ENCODE measurements around the gene EFEMP1.

EFEMP1 gene

DNA sequence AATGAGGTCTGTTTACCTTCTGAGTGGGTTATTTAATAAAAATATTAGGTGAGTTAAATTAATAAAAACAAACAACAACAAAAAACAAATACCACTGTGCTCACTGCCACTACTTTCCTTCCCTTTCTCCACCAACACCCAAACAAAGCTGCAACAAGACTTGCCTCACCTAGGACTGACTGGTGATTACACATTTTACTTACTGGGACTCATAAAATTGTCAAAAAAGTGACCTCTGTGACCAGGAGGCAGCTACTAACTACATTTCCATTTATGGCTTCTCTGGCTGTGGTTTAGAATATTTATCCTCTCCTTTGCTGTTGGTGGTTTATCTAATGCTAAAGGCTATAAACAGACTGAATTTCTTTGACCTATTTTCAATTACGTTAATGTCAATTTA is 39.8 kb downstream of the EFEMP1 start:
- DNase-seq (ENCODE audit: low read depth), result no peak
- no peak overlapping the region for H3K4me3 ChIP-seq (ENCODE audit: low read depth, low read length)
- TF ChIP-seq, protein P1, sequence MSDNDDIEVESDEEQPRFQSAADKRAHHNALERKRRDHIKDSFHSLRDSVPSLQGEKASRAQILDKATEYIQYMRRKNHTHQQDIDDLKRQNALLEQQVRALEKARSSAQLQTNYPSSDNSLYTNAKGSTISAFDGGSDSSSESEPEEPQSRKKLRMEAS (IDR thresholded peaks at IDR 0.05; ENCODE audit: low read depth, low read length), result no peak
- TF ChIP-seq, protein P2, sequence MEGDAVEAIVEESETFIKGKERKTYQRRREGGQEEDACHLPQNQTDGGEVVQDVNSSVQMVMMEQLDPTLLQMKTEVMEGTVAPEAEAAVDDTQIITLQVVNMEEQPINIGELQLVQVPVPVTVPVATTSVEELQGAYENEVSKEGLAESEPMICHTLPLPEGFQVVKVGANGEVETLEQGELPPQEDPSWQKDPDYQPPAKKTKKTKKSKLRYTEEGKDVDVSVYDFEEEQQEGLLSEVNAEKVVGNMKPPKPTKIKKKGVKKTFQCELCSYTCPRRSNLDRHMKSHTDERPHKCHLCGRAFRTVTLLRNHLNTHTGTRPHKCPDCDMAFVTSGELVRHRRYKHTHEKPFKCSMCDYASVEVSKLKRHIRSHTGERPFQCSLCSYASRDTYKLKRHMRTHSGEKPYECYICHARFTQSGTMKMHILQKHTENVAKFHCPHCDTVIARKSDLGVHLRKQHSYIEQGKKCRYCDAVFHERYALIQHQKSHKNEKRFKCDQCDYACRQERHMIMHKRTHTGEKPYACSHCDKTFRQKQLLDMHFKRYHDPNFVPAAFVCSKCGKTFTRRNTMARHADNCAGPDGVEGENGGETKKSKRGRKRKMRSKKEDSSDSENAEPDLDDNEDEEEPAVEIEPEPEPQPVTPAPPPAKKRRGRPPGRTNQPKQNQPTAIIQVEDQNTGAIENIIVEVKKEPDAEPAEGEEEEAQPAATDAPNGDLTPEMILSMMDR (IDR thresholded peaks at IDR 0.05; ENCODE audit: low read depth, low read length), result no peak
- TF ChIP-seq POLR2A (IDR thresholded peaks at IDR 0.05; ENCODE audit: extremely low read depth, insufficient read length) (no peak), MYC (IDR thresholded peaks at IDR 0.05; ENCODE audit: low read depth, low read length) (no peak)

DNA sequence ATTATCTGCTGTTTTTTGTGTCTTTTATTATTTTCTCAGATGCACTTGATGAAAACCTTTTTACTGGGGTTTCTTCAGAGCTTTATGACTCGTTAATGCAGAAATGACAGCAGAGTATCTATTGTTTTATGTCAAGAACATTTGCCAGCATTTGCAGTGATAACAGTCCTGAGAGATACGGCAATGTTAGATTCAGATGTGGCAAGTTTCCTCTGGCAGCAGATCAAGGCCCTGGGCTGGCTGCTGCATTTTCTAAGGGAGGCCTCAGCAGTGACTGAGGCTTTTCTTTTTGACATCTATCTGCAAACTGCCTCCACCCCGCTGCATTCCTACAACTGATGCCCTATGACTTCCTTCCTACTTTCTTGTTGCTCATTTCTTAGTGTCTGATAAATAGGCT is 40.2 kb downstream of the EFEMP1 start:
- TF ChIP-seq, protein P1 (IDR thresholded peaks at IDR 0.05; ENCODE audit: low read depth, low read length), result no peak
- no peak for TF ChIP-seq POLR2A (IDR thresholded peaks at IDR 0.05; ENCODE audit: extremely low read depth, insufficient read length)
- TF ChIP-seq, protein P2 (IDR thresholded peaks at IDR 0.05; ENCODE audit: low read depth, low read length), result no peak
- no peak for TF ChIP-seq MYC (IDR thresholded peaks at IDR 0.05; ENCODE audit: low read depth, low read length)
- DNase-seq (ENCODE audit: low read depth), result no peak

DNA sequence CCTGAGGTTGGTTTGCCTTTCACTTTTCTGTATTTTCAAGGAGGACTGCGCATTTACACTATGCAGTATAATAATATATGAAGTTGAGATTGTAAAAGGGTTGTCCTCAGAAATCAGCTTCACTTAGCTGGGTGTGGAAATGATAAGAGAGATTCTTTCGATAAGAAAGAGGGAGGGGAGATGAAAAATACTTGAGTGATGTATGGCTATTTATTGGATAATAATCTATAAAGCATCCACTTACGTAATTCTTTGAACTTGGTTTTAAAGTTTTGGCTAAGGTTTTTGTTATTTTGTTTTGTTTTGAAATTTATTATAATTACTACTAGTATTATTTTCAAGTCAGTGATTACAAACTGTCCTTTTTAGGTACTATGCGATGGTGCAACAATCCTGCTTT is 40.6 kb downstream of the EFEMP1 start:
- no peak overlapping the region for H3K4me3 ChIP-seq (ENCODE audit: low read depth, low read length)
- no peak for DNase-seq (ENCODE audit: low read depth)
- TF ChIP-seq, protein P2 (IDR thresholded peaks at IDR 0.05; ENCODE audit: low read depth, low read length), result no peak
- TF ChIP-seq MYC (IDR thresholded peaks at IDR 0.05; ENCODE audit: low read depth, low read length) (no peak), POLR2A (IDR thresholded peaks at IDR 0.05; ENCODE audit: extremely low read depth, insufficient read length) (no peak)
- TF ChIP-seq, protein P1 (IDR thresholded peaks at IDR 0.05; ENCODE audit: low read depth, low read length), result no peak

More for the DNA sequence above, 40.2 kb downstream of the EFEMP1 start:
- no peak overlapping the region for H3K4me3 ChIP-seq (ENCODE audit: low read depth, low read length)

DNA sequence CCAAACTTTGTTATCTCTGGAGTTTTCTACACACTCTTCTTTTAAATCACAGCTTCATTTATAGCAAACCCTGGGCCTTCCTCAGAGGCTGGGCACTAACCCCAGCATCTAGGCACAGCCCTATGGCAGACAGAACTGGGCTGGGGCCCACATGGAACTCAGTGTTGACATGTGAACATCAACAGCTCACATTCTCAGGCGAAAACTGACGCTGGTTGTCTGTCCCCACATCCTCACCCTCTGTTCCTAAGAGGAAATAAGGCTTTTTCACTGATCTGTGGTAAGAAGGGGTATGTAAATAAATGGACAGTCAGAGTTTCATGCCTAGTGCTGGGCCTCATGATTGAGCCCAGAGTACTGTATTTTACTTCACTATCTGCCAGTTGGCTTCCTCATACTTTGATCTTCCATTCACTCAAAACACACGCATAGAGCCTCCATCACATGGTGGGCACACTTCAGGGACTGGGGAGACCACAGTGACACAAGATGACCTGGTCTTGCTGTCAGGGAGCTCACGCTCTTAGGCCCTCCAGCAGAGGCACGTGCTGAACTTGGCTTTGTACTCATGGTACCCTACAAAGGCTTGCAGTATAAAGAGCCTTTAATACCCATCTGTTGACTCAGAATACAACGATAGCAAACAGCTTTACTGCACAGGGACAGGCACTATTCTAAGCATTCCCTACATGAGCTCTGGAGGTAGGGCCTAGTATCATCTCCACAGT is 43.0 kb downstream of the EFEMP1 start:
- DNase-seq (ENCODE audit: low read depth), result no peak
- no peak overlapping the region for H3K4me3 ChIP-seq (ENCODE audit: low read depth, low read length)
- TF ChIP-seq, protein P2 (IDR thresholded peaks at IDR 0.05; ENCODE audit: low read depth, low read length), result no peak
- TF ChIP-seq MYC (IDR thresholded peaks at IDR 0.05; ENCODE audit: low read depth, low read length) (no peak), POLR2A (IDR thresholded peaks at IDR 0.05; ENCODE audit: extremely low read depth, insufficient read length) (no peak)
- TF ChIP-seq, protein P1 (IDR thresholded peaks at IDR 0.05; ENCODE audit: low read depth, low read length), result no peak

DNA sequence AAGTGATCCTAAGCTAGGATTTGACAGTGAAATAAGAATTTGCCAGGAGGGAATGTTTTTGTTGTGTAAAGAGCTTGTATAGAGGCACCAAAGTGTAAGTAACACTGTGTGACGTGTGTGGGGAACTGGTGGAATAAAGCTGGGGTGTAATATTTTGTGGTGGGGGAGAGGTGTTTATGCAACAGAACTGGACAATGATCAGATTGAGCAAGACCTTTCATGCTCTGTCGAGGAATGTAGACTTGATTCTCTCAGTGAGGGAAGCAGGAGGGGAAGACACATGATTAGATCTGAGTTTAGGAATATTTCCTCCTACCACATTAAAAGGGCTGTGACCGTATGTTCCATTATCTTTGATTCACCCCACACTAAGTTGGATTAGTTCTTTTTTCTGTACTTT is 43.6 kb downstream of the EFEMP1 start:
- no peak for DNase-seq (ENCODE audit: low read depth)
- no peak for TF ChIP-seq MYC (IDR thresholded peaks at IDR 0.05; ENCODE audit: low read depth, low read length)
- TF ChIP-seq, protein P2 (IDR thresholded peaks at IDR 0.05; ENCODE audit: low read depth, low read length), result no peak
- no peak for TF ChIP-seq POLR2A (IDR thresholded peaks at IDR 0.05; ENCODE audit: extremely low read depth, insufficient read length)
- TF ChIP-seq, protein P1 (IDR thresholded peaks at IDR 0.05; ENCODE audit: low read depth, low read length), result no peak

More for the DNA sequence above, 43.6 kb downstream of the EFEMP1 start:
- H3K4me3 ChIP-seq (ENCODE audit: low read depth, low read length), result no peak overlapping the region

Measured in NB4 (cell line).